NCI-H2107 (cell line): ENCODE results near the gene PODXL2.
"Not testable (repeated sequence)": the region's sequence is repeated elsewhere in the genome, so short reads cannot be mapped to it uniquely, and the experiment has no call there.

ENCODE experiments used
- DNase-seq: peaks from one replicate; lab custom pipeline; 2025; lab: John Stamatoyannopoulos, UW

Gene PODXL2

DNA sequence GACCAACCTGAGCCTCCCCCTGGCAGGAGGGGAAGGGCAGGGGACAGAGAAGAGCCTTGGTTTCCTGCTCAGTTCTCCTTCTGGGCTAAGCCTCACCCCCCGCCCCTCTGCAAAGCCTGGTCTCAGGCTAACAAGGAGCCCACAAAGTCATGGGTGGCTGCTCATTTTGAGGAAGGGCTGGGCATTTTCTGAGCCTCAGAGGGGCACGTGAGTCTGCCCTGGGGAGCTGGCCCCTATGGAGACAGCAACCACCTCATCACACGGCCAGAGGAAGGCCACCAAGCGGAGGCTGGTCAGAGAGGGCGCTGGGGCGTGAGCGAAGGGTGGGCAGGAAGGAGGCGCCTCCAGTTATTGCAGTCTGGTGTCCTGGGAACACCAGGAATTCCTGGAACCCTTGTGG is 62.5 kb downstream of the PODXL2 start:
- DNase-seq = no peak

GRCh38 chr3:127691974-127692373 is 63.0 kb downstream of the PODXL2 start:
- no peak for DNase-seq

- no peak for DNase-seq
Observed at GRCh38 chr3:127692501-127693335, 63.7 kb downstream of the PODXL2 start.

GRCh38 chr3:127693336-127693843 is 64.4 kb downstream of the PODXL2 start:
- DNase-seq = no peak

GRCh38 chr3:127694467-127695215 is 65.7 kb downstream of the PODXL2 start:
- DNase-seq = no peak

GRCh38 chr3:127697551-127698240 is 68.7 kb downstream of the PODXL2 start:
- DNase-seq = no peak

- DNase-seq = no peak
Observed at GRCh38 chr3:127698286-127698685, 69.3 kb downstream of the PODXL2 start.

DNA sequence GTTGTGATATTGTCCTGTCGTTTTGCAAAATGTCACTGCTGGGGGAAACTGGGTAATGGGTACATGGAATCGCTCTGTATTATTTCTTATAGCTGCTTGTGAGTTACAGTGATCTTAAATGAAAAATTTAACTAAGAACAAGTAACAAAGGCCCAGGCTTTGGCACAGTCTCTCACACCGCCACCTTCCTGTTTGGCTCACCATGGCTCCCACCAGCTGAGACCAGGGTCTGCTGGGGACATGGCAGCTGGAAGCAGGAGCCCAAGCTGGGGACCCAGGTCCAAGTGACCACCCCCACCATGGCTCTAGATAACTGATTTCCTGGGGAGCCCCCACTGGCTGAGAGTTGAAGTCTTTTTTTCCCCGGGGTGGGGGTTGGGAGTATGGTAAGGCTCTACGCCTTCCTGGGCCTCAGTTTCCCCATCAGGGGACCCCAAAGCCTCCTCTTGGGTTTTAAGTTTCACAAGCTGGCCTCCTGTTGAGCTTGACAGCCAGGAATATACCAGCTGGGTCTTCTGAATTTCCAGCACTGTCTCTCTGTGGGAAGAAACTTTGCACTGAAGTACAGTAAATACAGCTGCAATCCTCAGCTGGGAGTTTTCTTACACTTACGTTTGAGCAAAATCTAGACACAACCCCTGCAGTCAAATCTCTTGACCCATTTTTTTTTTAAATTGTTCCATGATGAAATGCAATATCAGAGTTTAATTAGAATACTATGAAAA is 69.9 kb downstream of the PODXL2 start:
- DNase-seq = no peak

DNA sequence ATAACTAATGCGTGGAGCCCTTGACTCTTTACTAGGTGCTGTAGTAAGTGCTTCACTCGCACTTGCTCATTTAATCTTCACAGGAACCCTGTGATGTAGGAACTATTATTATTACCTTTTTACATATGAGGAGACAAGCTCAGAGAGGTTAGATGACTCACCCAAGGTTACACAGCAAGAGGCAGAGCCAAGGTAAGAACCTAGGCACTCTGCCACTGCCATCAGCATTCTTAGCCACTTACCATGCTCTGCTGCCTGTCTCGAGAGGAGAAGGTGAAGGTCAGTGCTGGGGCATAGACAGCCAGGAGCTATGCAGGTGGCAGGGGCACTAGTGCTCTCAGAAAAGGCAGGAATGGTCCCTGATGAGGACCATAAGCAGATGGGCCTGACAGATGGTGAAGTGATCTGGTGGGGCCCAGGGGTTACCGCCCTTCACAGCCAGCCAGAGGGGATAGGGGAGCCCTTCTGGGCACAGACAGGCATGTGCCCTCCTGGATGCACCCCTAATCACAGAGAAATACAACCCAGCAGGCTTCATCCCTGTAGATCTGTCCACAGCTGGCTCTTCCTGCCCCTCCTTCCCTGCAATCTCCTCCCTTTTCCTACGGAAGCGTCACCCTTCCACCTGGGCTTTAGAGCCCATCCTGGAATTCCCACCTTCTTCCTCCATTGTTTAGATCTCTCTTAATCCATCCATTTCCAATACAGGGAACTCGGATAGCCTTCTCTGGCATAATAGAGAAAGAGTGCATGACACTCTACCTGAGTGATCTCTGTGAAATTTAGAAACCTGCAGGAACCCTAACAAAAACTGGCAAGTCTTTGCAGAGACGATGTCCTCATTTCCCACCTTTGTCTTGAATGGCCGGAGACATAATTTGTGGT is 70.7 kb downstream of the PODXL2 start:
- DNase-seq = no peak

DNA sequence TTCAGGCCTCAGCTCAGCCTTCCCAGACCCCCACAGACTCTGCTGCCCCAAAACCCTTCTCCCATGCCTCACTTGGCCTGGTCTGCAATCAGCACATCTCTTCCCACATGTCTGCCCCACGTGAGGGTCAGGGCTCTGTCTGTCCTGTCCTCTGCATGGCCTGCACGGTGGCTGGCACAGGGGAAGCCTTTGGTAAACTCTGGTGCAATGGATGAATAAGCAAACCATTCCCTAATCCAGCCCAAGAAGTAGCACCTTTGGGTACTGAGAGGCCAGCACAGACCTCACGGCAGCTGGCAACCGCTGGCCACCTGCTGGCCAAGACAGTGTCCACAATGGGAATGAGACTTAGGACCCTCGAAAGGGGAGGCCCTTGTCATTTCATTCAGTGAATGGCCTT is 71.4 kb downstream of the PODXL2 start:
- DNase-seq = no peak

DNA sequence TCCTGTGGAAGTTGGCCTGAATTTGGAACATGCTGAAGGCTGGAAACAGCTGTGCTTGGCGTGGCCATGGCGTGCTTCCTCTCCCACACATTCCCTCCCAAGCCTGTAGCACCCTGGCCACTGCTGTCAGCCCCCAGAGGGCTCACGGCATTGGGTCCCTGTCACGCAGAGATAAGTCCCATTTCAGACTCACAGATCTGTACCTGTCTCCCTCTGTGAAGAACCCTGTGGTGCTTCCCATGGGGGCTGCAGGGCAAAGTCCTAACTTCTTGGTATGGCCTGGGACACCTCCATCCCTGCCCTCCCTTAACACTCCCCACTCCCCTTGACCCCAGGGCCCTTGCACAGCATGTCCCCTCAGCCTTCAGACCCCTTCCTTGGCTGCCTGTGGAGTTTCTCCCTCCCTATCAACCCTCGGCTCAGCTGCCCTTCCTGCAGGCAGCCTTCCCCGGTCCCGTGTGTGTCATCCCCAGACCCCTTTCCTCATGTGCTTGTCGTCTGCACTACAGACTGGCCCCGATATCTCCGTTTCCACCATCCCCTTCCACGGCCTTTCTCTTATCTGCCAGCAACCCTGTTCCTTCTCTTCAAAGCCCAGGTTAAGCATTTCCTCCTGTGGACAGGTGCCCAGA is 72.4 kb downstream of the PODXL2 start:
- no peak for DNase-seq

- no peak for DNase-seq
Observed at GRCh38 chr3:127702151-127702578, 73.2 kb downstream of the PODXL2 start.

DNA sequence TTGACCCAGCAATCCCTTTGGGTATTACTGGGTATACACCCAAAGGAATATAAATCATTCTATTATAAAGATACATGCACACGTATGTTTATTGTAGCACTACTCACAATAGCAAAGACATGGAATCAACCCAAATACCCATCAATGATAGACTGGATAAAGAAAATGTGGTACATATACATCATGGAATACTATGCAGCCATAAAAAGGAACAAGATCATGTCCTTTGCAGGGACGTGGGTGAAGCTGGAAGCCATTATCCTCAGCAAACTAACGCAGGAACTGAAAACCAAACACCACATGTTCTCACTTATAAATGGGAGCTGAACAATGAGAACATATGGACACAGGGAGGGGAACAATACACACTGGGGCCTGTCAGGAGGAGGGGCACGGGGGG is 75.9 kb downstream of the PODXL2 start:
- DNase-seq = not testable (repeated sequence)

GRCh38 chr3:127706312-127706711 is 77.3 kb downstream of the PODXL2 start:
- DNase-seq = no peak

GRCh38 chr3:127706785-127707351 is 77.9 kb downstream of the PODXL2 start:
- no peak for DNase-seq

DNA sequence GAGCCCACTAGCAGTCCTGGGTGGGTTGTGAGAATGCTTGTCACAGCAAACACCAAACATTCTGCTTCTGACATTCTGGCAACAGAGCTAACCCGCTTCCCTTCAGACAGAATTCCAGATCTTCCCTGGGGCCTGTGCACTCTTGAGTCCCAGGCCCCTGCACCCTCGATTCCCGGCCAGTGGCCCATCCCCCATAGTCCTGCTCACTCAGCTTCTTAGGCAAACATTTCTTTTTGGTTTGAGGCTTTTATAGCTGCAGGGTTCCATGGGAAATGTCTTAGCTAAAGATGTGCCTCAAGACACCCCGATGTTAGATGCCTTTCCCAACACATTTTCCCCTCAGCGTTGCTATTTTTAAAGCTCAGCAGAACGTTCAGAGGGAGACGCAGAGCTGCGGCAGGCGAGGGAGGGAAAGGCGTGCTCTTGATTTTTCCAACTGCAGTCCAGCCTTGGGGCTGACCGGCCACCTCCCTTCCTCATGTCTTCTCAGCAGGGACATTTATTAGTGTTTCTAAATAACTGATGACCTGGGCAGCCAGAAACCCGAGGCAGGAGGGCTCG is 78.9 kb downstream of the PODXL2 start:
- no peak for DNase-seq

DNA sequence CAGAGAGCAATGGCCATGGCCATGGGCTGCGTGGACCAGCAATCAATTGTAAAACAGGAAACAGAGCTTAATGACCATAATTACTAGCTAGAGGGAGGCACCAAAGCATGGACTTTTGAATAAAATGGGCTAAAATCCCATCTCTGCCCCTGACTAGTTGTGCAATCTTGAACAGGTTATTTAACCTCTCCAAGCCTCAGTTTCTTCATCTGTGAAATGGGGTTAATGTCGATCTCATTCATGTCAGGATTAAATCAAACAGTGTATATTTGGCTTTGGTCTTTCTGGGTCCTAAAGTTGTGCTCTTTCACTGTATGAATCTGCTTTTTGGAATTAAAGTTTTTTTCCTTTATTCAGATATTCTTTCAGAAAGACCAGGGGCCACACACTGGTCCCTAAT is 79.9 kb downstream of the PODXL2 start:
- DNase-seq = no peak

GRCh38 chr3:127709320-127710060 is 80.5 kb downstream of the PODXL2 start:
- DNase-seq = no peak
